ENCODE measurements around the gene NPSR1.

DNA sequence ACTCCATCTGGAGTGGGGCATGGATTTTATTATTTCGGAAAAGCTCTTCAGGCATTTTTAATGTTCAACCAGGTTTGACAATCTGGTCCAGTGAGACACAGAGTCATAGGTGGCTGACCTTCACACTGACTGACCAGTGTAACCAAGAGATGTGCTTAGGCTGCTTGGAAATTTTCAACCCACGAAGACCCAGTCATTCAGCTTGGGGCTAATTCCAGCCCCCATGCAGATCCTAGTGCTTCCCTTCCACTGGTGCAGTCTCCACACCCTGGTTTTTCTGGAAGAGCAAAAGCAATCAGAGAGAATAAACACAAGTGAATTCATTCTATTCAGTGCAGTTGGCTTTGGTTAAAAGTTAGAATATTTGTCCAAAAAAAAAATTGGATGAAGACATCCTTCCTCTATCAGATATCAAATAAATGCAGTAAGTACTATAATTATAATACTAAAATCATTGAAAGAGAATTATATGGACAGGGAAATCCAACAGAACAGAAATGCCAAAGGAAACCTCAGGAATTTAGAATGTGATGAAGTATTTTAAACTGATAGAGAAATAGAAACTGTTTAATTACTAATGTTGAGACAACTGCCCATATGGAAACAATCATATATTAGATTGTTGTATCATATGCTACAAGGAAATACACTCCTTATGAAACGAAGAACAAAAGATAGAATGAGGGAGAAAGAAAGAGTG is 178.0 kb downstream of the NPSR1 start:
- no peak for TF ChIP-seq POLR2A (IDR thresholded peaks at IDR 0.05)
- TF ChIP-seq, protein P1, sequence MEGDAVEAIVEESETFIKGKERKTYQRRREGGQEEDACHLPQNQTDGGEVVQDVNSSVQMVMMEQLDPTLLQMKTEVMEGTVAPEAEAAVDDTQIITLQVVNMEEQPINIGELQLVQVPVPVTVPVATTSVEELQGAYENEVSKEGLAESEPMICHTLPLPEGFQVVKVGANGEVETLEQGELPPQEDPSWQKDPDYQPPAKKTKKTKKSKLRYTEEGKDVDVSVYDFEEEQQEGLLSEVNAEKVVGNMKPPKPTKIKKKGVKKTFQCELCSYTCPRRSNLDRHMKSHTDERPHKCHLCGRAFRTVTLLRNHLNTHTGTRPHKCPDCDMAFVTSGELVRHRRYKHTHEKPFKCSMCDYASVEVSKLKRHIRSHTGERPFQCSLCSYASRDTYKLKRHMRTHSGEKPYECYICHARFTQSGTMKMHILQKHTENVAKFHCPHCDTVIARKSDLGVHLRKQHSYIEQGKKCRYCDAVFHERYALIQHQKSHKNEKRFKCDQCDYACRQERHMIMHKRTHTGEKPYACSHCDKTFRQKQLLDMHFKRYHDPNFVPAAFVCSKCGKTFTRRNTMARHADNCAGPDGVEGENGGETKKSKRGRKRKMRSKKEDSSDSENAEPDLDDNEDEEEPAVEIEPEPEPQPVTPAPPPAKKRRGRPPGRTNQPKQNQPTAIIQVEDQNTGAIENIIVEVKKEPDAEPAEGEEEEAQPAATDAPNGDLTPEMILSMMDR (IDR thresholded peaks at IDR 0.05): no peak

Data from body of pancreas (tissue), 4 donors.